ENCODE measurements around the gene ARID5B. TPM values are rescaled to one million over a fixed set of nuclear protein-coding genes. Genes with fewer than 3 reads are reported as not detected.

The ARID5B gene
- total RNA-seq, 1 donor from 2014 or later, result 55.7 TPM

DNA sequence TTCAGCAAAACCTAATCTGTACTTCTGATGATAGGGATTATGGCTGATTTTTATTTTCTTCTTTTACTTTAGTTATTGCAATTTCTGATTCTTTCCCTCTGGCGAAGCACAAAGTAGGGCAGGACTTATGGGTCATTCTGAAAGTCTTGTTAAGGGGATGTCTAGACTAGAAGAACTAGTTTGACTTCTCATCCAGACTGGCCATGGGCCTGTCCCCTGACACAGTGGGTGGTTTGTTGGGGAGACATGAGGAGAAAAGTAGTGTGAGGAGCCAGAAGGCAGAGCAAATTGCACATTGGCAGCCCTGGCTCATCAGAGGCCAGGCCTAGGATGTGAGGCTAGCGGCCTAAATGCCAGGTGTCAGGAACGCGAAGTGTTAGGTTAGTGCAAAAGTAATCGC, 214.3 kb downstream of the ARID5B start:
- intact Hi-C loops (cut with micrococcal nuclease), result no loop called here

DNA sequence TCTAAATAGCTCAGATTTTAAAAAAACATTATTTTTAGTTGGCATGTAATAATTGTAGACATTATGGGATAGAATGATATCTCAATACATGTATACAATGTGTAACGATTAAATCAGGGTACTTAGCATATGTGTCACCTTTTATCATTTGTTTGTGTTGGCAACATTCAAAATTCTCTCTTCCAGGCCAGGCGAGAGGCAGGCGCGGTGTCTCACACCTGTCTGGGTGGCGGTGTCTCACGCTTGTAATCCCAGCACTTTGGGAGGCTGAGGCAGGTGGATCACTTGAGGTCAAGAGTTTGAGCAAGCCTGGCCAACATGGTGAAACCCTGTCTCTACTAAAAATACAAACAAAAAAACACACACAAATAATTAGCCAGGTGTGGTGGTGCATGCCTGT, 215.4 kb downstream of the ARID5B start:
- intact Hi-C loops (cut with micrococcal nuclease), result no loop called here

DNA sequence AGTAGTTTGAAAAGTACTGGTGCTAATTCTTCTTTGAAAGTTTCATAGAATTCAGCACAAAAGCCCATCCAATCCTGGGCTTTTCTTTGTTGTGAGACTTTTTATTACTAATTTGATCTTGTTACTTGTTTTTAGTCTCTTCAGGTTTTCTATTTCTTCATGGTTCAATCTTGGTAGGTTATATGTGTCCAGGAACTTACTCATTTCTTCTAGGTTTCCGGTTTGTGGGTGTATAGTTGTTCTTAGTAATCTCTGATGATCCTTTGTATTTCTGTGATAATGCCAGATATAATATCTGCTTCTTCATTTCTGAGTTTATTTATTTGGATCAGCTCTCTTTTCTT, 219.7 kb downstream of the ARID5B start:
- intact Hi-C loops (cut with micrococcal nuclease), result loop anchor here (1.0 kb wide), 1 partner anchor 62 kb away; no protein-coding TSS in a partner anchor

DNA sequence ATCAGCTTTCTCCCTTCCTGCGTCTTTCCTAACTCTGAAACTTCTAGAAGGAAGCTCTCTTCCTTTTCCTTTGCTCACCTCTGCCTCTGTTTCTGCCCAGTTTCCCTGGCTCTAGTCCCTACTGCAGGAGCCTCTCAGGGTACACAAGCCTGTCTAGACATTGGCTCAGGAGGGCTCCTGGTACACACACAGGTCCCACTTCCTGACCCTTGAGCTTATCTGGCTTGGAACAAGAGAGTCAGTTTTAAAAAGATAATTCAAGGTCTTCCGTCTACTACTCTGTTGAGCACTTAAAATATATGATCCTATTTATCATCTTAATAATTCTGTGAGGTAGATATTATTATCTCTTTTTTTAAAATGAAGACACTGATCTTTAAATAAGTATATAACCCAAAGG, 226.5 kb downstream of the ARID5B start:
- intact Hi-C loops (cut with micrococcal nuclease), result no loop called here

DNA sequence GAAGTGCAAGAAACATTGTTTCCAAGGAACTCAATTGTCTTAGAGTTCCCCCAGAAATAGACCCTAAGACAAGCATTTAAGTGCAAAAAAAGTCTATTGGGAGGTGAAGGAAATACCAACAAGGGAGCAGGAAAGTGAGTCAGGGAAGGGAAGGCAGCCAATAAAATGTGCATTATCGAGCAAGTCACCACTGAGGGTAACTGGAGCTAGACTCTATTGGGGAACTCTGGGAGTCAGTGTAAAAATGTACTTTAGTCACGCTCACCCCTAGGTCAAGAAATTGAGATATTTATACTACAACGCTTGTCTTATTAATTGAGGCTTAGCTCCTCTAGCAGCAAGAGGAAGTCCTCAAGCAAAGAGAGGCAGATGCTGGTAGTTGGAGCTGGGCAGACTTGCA, 229.4 kb downstream of the ARID5B start:
- intact Hi-C loops (cut with micrococcal nuclease), result loop anchor here (10.0 kb wide), 1 partner anchor 846 kb away; no protein-coding TSS in a partner anchor

DNA sequence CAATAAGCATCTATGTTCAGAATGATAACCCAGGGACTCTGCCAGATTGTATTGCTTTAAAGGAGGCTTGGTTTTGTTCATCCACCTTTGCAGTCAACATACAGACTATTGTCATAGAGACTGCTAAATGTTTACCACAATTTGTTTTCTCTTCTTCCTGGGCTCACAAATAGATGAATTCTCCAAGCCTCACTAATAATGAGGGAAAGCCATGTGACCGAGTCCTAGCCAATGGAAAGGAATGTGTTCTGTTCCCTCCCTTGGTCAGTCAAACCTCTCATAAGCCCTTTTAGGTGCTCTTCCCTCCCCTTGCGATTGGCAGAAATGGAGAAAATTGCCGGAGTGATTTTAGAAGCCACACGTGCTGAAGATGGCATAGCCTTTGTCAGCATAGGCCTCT, 230.2 kb downstream of the ARID5B start:
- intact Hi-C loops (cut with micrococcal nuclease), result loop anchor here (10.0 kb wide), 1 partner anchor 847 kb away; no protein-coding TSS in a partner anchor

DNA sequence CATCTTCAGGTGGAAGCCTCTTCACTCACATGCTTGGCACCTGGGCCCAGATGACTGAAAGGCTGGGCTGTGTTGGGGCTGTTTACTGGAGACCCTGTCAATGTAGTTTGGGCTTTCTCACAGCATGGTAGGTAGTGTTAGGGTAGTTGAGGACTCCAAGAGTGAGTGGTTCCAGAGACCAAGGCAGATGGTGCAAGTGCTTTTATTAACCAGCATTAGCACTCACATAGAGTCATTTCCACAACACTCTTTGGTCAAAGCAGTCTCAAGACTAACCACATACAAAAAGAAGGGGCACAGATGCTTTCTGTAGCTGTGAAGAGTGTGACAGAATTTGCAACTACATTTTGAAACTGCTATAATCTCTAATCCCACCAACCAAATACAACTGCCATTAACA, 232.1 kb downstream of the ARID5B start:
- intact Hi-C loops (cut with micrococcal nuclease), result loop anchor here (10.0 kb wide), 1 partner anchor 849 kb away; no protein-coding TSS in a partner anchor

DNA sequence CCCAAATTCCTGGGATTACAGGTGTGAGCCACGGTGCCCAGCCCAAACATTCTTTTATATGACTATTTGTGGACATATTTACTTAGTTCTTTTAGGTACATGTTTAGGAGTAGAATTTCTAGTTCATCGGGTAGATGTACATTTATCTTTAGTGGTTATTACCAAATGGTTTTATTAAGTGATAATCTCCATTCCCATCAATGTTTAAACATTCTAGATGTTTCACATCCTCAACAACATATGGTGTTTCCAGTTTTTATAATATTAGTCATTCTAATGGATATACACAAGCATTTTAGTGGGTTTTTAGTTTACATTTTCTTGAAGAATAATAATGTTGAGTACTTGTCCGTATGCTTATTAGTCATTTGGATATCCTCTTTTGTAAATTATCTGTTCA, 235.4 kb downstream of the ARID5B start:
- intact Hi-C loops (cut with micrococcal nuclease), result loop anchor here (10.0 kb wide), 1 partner anchor 852 kb away; no protein-coding TSS in a partner anchor

Other genes starting within 250 kb of the ARID5B start
- not detected in 2 replicates for gene CABCOCO1, start 238.8 kb upstream of the ARID5B start, total RNA-seq